ENCODE data around the gene ANXA7. TPM values are rescaled to one million over a fixed set of nuclear protein-coding genes. Genes with fewer than 3 reads are reported as not detected.

Gene ANXA7
- polyA plus RNA-seq, 3 donors: 84.6 to 199 (median 173) TPM

Small RNAs within 50 kb of the gene (small RNA-seq; reads per million reads assigned to genes)
- not detected for gene RF00019 (ENCODE audit: insufficient read length, low read depth)

Other genes starting within 250 kb of the ANXA7 start
- gene ECD, start 246.1 kb downstream of the ANXA7 start, polyA plus RNA-seq: 10 to 100 TPM; 14.1 to 20.2 (median 16.7) TPM
- 10 to 100 TPM in 1 of 3 donors, 1 to 10 TPM in 2; 2.6 to 19.3 (median 2.6) TPM for gene FAM149B1, start 245.9 kb downstream of the ANXA7 start, polyA plus RNA-seq
- 1 to 10 TPM; 2.3 to 7.2 (median 2.4) TPM for gene DNAJC9, start 166.8 kb downstream of the ANXA7 start, polyA plus RNA-seq
- gene MRPS16, start 161.4 kb downstream of the ANXA7 start, polyA plus RNA-seq: 100 to 1,000 TPM in 1 of 3 donors, 10 to 100 TPM in 2; 20.9 to 102 (median 78.6) TPM
- gene CFAP70, start 55.2 kb downstream of the ANXA7 start, polyA plus RNA-seq: 1 to 10 TPM in 1 of 3 donors, under 1 TPM in 1, not detected in 1; 0.13 to 1.1 TPM
- gene MSS51, start 19.5 kb upstream of the ANXA7 start, polyA plus RNA-seq: 1 to 10 TPM in 1 of 3 donors, not detected in 2; 4.9 TPM
- gene PPP3CB, start 82.0 kb upstream of the ANXA7 start, polyA plus RNA-seq: 10 to 100 TPM in 1 of 3 donors, 1 to 10 TPM in 2; 4.8 to 18.9 (median 6.5) TPM
- gene USP54, start 177.3 kb upstream of the ANXA7 start, polyA plus RNA-seq: 1 to 10 TPM in 1 of 3 donors, under 1 TPM in 2; 0.28 to 2.4 (median 0.55) TPM
- not detected for gene MYOZ1, start 227.4 kb upstream of the ANXA7 start, polyA plus RNA-seq
- gene SYNPO2L, start 242.0 kb upstream of the ANXA7 start, polyA plus RNA-seq: not detected

Data from CD14-positive monocyte (primary cell).